HCT116 (cell line): ENCODE measurements around the gene UMAD1.

Experiments used
- CTCF ChIP-seq, 3 experiments: fragments of 200-600 bp in 1 of 3; sonication (generic) in 1 of 3; IDR thresholded peaks in 2 of 3; conservative IDR thresholded peaks in 1 of 3; 2 replicates each; pipeline ENCODE4 v1.5.1; 2012 to 2017; ENCODE audit warnings: low read depth in 2 of 3, low read length in 2 of 3, antibody characterized with exemption in 1 of 3, borderline replicate concordance in 1 of 3, control low read depth in 1 of 3, mild to moderate bottlenecking in 1 of 3, mixed read lengths in 1 of 3, mixed run types in 1 of 3, moderate library complexity in 1 of 3; ENCODE audit not compliant: insufficient read depth in 1 of 3
- EZH2 ChIP-seq: fragments of 200-600 bp; sonication (generic); IDR thresholded peaks from 2 replicates; pipeline ENCODE4 v1.6.1; 2017; ENCODE audit warnings: antibody characterized with exemption, mixed run types
- POLR2AphosphoS5 ChIP-seq: IDR thresholded peaks from 2 replicates; pipeline ENCODE4 v1.6.1; 2011; ENCODE audit warnings: mild to moderate bottlenecking, low read depth, low read length, moderate library complexity
- YY1 ChIP-seq: IDR thresholded peaks from 2 replicates; pipeline ENCODE4 v1.6.1; 2011; ENCODE audit warnings: low read length, low read depth, moderate library complexity, mild to moderate bottlenecking; ENCODE audit not compliant: insufficient replicate concordance; ENCODE audit errors: extremely low read depth
- ZFX ChIP-seq: fragments of 450-650 bp; IDR thresholded peaks from 2 replicates; pipeline ENCODE4 v1.6.1; 2017

- TF ChIP-seq ZFX (no peak), CTCF (IDR thresholded peaks at IDR 0.05 in 2 of 3, conservative IDR thresholded peaks at IDR 0.05 in 1 of 3; ENCODE audit: borderline replicate concordance in 1 of 3, insufficient read depth in 1 of 3, low read depth in 2 of 3, low read length in 2 of 3) (no peak), POLR2AphosphoS5 (no peak), EZH2 (no peak), YY1 (no peak)
Measured at GRCh38 chr7:7699380-7699779, 58.8 kb downstream of the UMAD1 start.
